LoVo (cell line): ENCODE results near the gene KLHL3.

Source experiments
- DNase-seq: peaks from one replicate; pipeline ENCODE4 v3.0.0-alpha.2; 2016; ENCODE audit warnings: low spot score

Gene KLHL3

DNA sequence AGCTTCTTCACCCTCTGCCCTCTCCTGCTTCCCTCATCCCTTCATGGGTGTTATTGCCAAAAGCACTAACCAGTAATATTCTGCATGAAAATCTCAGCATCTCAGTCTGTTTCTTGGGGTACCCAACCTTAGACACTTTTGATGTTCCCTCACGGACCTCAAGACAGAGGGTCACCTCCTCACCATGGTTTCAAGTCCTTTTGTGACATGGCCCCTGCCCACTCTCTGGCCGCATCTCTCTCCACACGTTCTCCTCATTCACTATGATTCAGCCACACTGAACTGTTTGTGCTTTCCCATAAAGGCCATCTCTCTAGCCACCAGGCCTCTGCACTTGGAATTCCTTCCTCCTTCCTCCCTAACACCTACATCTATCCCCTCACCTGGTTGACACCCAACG lies 125.3 kb downstream of the KLHL3 start:
- no peak for DNase-seq

DNA sequence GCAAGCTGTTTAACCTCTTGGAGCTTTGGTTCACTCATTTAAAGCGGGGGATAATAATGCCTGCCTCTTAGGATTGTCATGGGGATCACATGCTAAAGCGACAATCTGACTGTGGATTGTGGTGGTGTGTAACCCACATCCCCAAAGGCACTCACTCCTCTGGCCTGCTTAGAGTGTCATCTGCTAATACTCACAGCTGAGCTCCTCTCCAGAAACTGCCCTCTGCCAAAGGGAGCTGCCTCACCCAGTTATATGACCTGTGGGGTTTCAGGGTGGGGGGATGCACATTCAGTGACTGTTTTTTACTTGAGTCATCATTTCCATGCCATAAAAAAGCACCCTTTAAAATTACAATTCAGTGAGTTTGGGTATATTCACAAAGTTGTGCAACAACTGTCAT lies 126.8 kb downstream of the KLHL3 start:
- DNase-seq = no peak

- DNase-seq = no peak
Measured at GRCh38 chr5:137607771-137608170, 128.1 kb downstream of the KLHL3 start.

GRCh38 chr5:137606401-137606800 lies 129.5 kb downstream of the KLHL3 start:
- no peak for DNase-seq

DNA sequence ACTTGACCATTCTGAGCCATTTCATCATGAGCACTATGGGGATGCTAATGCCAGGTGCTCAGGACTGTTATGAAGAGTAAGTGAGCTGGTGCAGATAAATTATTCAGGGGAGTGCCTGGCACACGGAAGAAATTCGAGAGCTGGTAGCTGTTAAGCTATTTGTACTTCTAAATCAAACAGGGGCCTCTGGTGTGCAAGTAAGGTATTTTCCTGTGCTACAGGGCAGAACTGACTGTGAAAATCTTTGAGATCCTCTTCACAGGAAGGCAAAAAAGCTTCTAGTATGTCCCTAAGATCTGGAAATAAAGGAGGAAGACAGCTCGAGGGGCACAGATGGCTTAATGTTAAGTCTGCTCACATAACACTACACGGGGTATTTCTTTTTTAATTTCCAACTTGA lies 130.5 kb downstream of the KLHL3 start:
- no peak for DNase-seq

DNA sequence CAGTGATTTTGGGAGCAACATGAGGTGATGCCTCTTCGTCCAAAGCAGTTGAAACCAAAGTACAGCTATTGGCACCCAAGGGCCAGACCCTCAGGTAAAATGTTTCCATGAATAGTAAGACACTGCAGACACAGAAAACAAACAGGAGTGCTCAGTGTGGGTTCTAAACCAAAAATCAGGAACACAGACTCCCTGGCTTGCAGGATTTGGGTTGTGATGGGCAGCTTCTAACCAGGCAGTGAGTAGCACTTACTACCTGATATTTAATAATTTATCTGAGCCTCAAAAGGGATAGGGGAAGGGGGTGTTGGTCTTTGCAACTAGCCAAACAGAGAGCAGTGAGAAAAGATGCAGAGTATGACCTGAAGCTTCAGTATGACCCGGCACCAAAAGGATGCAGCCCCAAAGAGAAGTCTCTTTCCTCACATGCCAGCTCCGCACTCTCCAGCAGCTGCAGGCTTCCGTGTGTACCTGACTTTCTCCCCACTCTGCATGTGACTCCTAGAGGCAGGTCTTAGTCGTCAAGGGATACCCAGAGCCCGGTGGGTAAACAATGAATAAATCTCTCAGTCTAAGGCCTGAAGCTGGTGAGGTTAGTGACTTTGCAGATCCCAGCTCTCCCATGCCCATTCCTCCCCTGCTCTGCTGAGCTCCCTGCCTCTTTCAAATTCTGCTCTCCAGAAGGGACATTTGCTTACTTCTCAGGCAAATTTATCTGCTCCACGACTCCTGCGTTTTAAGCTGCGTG lies 131.4 kb downstream of the KLHL3 start:
- DNase-seq = no peak

DNA sequence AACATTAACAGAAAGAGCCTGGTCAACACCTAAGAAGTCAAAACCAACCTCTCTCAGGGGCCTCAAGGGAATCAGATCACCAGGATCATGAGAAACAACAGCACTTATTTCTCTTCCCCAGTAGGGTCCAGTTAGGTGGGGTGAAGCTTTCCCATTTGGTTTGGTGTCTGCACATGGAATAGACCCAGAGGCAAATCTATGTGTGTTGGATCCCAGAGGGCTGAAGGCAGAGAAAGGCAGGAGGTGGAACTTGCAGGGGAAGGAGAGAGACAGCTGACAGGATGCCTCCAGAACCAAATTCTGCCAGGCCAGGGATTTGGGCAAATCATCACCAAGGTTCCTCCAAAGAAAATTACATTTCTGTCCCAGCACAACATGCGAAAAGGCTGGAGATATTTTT lies 132.0 kb downstream of the KLHL3 start:
- DNase-seq = no peak

DNA sequence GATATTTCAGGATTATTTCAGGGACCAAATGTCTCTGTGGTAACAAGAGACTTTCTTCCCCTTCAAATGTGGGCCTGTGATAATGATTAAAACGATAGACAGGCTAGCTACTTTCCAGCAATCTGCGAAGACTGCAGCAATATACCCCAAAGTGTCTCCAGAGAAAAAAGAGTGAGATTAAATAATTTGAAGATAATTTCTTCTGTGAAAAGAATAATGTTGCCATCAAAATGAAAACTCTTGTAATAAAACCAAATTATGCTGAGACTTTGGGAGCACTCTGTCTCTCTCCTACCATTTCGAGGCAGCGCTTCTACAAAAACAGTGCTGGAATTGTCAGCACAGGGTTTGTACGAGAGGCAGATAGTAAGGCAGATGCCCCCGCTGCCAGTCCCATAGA lies 132.5 kb downstream of the KLHL3 start:
- no peak for DNase-seq

GRCh38 chr5:137602721-137603273 lies 133.1 kb downstream of the KLHL3 start:
- DNase-seq = no peak

DNA sequence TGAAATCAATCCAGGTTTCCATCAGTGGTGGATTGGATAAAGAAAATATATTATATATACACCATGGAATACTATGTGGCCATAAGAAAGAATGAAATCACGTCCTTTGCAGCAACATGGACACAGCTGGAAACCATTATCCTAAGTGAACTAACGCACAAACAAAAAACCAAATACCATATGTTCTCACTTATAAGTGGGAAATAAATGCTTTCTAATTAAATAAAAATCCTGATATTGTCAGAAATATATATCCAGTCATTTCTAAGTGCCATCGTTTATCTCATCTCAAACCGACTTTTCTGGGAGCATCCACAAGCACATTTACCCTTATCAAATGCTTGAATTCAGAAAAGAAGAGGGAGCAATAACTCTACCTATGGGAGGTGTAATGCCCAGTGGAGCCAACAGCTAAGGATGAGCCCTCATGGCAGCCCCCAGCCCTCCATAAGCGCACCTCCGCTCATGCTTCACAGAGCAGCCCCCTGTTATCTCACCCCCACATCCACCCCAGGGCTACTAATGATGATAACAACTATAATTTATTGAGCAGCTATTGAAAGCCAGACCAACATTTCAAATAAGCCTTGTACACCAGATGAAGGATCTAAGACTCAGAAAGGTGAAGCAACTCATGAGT lies 135.0 kb downstream of the KLHL3 start:
- no peak for DNase-seq

GRCh38 chr5:137599457-137599856 lies 136.4 kb downstream of the KLHL3 start:
- no peak for DNase-seq

DNA sequence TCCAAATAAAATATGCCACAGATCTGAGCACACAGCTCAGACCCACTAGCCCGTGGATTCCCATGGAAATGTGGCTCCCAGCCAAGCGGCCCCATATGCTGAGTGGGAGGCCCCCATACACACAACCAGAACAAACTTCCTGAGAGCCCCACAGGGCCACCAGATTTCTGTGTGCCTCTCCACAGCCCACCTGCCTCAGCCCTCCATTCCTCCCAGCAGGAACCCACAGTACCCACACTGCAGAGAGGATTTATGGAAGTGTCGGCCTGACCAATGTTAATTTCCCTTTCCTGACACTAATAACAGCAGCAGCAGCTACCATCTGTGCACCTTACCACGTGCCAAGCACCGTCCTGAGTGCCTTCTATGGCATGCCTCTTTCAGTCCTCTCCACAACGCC lies 137.5 kb downstream of the KLHL3 start:
- DNase-seq = no peak

- DNase-seq = no peak
Measured at GRCh38 chr5:137596941-137597340, 138.9 kb downstream of the KLHL3 start.

DNA sequence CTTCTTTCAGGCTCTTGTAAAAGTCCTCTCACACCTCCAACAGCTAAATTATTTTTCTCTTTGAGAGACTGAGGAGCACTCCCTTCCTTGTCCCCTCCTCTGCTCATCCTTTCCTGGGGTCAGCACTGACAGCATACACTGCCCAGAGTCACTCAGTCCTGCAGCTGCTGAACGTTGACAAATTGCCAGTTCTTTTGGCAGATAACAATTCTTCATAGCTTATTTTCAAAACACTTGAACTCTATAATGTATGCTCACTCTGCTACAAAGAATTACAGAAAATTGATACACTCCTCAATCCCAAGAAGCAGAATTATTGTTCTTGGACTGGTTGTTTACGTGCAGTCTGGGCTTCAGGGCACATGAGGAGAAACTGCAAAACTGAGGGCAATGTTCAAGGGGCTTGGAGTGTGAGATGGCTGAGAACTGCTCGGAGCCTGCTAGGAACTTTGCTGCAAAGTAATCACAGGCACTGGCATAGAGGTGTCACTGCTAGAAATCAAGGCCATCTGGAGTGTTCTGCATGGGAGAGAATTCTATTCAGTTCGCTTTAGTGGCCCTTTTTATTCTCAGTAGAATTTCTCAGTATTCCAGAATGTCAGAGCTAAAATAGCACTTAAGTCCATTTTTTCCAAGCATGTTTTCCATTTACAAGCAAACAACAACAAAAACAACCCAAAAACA lies 140.4 kb downstream of the KLHL3 start:
- DNase-seq = no peak

- no peak for DNase-seq
Measured at GRCh38 chr5:137594717-137595116, 141.2 kb downstream of the KLHL3 start.

DNA sequence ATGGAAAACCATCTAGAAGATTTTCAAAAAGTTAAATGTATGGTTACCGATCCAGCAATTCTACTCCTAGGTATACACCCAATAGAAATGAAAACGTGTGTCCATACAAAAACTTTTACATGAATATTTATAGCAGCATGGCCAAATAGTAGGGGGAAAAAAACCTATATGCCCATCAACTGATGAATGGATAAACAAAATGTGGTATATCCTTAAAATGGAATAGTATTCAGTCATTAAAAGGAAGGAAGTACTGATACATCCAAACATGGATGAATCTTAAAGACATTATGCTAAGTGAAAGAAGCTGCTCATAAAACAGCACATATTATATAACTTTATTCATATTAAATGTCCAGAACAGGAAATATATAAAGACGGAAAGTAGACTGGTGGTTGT lies 143.6 kb downstream of the KLHL3 start:
- no peak for DNase-seq

DNA sequence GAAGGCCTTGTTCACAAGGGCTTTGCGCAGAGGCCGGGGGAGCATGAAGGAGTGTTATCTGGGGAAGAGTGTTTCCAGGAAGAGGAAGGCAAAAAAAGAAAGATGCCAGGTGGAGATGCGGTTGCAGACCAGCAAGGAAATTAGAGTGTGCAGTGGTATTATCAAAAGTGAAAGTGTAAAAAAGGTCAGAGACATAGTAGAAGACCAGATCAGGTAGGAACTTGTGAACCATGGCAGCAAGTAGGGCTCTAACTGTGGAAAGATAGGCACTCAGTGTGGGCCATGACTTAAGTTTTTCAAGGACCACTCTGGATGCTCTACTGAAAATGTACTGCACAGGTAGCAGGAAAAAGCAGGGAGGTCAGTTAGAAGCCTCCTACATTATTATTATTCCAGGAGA lies 146.7 kb downstream of the KLHL3 start:
- no peak for DNase-seq

DNA sequence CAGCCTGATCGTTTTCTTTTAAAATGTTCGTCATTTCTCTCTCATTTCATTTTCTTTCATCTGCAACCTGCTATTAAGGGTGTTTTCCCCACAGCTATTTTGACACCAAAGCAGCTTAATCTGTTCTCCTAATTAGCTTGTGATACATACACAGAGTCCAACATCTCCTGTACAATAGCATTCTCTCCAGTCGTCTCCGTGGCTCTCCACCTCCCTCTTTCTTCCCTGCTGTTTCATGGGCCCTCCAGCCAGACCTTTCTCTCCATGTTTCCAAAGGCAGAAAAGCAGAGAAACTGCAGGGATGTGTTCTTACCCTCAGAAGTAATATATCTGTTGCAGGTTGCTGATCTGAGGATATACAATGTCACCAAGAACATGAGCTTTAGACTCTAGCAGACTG lies 148.0 kb downstream of the KLHL3 start:
- no peak for DNase-seq

GRCh38 chr5:137584262-137584661 lies 151.6 kb downstream of the KLHL3 start:
- no peak for DNase-seq

DNA sequence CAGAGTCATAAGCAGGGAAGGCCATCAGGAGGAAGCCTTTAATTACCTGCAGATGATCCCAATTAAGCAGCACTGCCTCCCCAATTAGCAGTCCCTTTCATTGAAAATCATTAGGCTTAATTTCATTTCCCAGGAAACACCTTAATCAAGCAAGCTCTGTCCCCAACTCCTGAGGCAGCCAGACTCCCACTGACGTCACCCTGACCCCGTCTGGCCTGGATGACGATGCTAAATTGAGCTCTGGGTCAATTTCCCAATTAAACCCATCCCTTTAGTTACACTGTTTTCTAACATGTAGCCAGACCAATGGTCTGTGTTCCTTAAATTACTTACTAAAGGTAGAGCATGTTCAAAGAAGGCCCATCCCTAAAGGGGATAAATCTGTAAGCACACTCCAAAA lies 152.8 kb downstream of the KLHL3 start:
- DNase-seq = no peak

GRCh38 chr5:137582218-137582617 lies 153.7 kb downstream of the KLHL3 start:
- no peak for DNase-seq

DNA sequence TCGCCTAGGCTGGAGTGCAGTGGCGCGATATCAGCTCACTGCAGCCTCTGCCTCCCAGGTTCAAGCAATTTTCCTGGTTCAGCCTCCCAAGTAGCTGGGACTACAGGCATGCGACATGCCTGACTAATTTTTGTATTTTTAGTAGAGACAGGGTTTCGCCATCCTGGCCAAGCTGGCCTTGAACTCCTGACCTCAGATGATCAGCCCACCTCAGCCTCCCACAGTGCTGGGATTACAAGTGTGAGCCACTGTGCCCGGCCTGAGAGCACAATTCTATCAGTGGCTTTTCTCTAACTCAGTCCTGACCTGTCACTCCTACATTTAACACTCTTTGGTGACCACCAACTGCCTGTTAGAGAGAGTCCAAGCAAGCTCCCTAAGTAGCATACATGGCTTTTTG lies 154.1 kb downstream of the KLHL3 start:
- DNase-seq = no peak

GRCh38 chr5:137580030-137580429 lies 155.9 kb downstream of the KLHL3 start:
- DNase-seq = no peak
